Activated CD4-positive, alpha-beta T cell treated with anti-CD3 and anti-CD28 coated beads, Interleukin-2, Interleukin-6, amounts not matched to agents 100 ng/mL and 50 ng/mL, durations not matched to agents 16 hours and 8 hours (primary cell): ENCODE data around the gene TMEM40.
"Not testable (repeated sequence)": the region's sequence is repeated elsewhere in the genome, so short reads cannot be mapped to it uniquely, and the experiment has no call there.

ENCODE experiments used
- DNase-seq: peaks from one replicate; pipeline ENCODE4 v3.0.0-alpha.2; 2020

TMEM40 gene

GRCh38 chr3:12748477-12748876 lies 10.6 kb downstream of the TMEM40 start:
- DNase-seq: no peak

- DNase-seq: no peak
Observed at GRCh38 chr3:12746419-12746818, 12.6 kb downstream of the TMEM40 start.

- no peak for DNase-seq
Observed at GRCh38 chr3:12744326-12744725, 14.7 kb downstream of the TMEM40 start.

- no peak for DNase-seq
Observed at GRCh38 chr3:12743583-12743982, 15.5 kb downstream of the TMEM40 start.

GRCh38 chr3:12742330-12743107 lies 16.5 kb downstream of the TMEM40 start:
- DNase-seq: no peak

GRCh38 chr3:12741209-12741608 lies 17.9 kb downstream of the TMEM40 start:
- DNase-seq: no peak

- no peak for DNase-seq
Observed at GRCh38 chr3:12737833-12738232, 21.2 kb downstream of the TMEM40 start.

- no peak for DNase-seq
Observed at GRCh38 chr3:12737319-12737718, 21.7 kb downstream of the TMEM40 start.

- no peak for DNase-seq
Observed at GRCh38 chr3:12734960-12735359, 24.1 kb downstream of the TMEM40 start.

GRCh38 chr3:12733566-12733965 lies 25.5 kb downstream of the TMEM40 start:
- no peak for DNase-seq

- no peak for DNase-seq
Observed at GRCh38 chr3:12730506-12731242, 28.4 kb downstream of the TMEM40 start.

GRCh38 chr3:12729051-12729651 lies 29.9 kb downstream of the TMEM40 start:
- DNase-seq: no peak

GRCh38 chr3:12727937-12728336 lies 31.1 kb downstream of the TMEM40 start:
- DNase-seq: no peak

- DNase-seq: no peak
Observed at GRCh38 chr3:12727481-12727880, 31.6 kb downstream of the TMEM40 start.

- DNase-seq: no peak
Observed at GRCh38 chr3:12725436-12725835, 33.6 kb downstream of the TMEM40 start.

- no peak for DNase-seq
Observed at GRCh38 chr3:12724794-12725193, 34.3 kb downstream of the TMEM40 start.

- not testable (repeated sequence) for DNase-seq
Observed at GRCh38 chr3:12723362-12723761, 35.7 kb downstream of the TMEM40 start.

GRCh38 chr3:12722226-12722625 lies 36.8 kb downstream of the TMEM40 start:
- DNase-seq: no peak

GRCh38 chr3:12719984-12720898 lies 38.8 kb downstream of the TMEM40 start:
- peak; percentile 84 for DNase-seq

GRCh38 chr3:12719541-12719940 lies 39.5 kb downstream of the TMEM40 start:
- DNase-seq: no peak

GRCh38 chr3:12716605-12717151 lies 42.4 kb downstream of the TMEM40 start:
- no peak for DNase-seq

GRCh38 chr3:12714278-12714677 lies 44.8 kb downstream of the TMEM40 start:
- no peak for DNase-seq

GRCh38 chr3:12710062-12710461 lies 49.0 kb downstream of the TMEM40 start:
- no peak for DNase-seq
